RWPE2 (cell line): Measurements from ENCODE around the gene WDR86.

Source experiments
- ATAC-seq: fragments of 200-7000 bp; cut with Tn5 transposase; 3 replicates; pipeline ENCODE4 v1.9.1; 2021; ENCODE audit warnings: low read depth
- DNase-seq: peaks from one replicate; pipeline ENCODE4 v3.0.0-alpha.2; 2020; ENCODE audit warnings: low spot score
- H3K27ac ChIP-seq: fragments of 450-650 bp; 2 replicates; pipeline ENCODE4 v1.5.1; 2017; ENCODE audit warnings: mild to moderate bottlenecking; ENCODE audit not compliant: poor library complexity, severe bottlenecking
- H3K27me3 ChIP-seq: fragments of 250-450 bp; sonication (Bioruptor Pico); 2 replicates; pipeline ENCODE4 v1.5.1; 2021; ENCODE audit warnings: mild to moderate bottlenecking, moderate library complexity; ENCODE audit not compliant: insufficient read depth, poor library complexity, severe bottlenecking
- H3K36me3 ChIP-seq: fragments of 250-450 bp; sonication (Bioruptor Pico); 2 replicates; pipeline ENCODE4 v1.5.1; 2020; ENCODE audit warnings: low read depth, mild to moderate bottlenecking, moderate library complexity
- H3K4me1 ChIP-seq: fragments of 250-450 bp; sonication (Bioruptor Pico); 2 replicates; pipeline ENCODE4 v1.5.1; 2021; ENCODE audit warnings: mild to moderate bottlenecking, moderate library complexity; ENCODE audit not compliant: insufficient read depth, poor library complexity, severe bottlenecking
- H3K4me3 ChIP-seq: fragments of 250-450 bp; sonication (Bioruptor Pico); 2 replicates; pipeline ENCODE4 v1.5.1; 2021; ENCODE audit warnings: mild to moderate bottlenecking, moderate library complexity; ENCODE audit not compliant: severe bottlenecking
- H3K9me3 ChIP-seq: fragments of 250-450 bp; sonication (Bioruptor Pico); 2 replicates; pipeline ENCODE4 v1.5.1; 2021; ENCODE audit warnings: mild to moderate bottlenecking, moderate library complexity; ENCODE audit not compliant: severe bottlenecking
- CTCF ChIP-seq: fragments of 450-650 bp; IDR thresholded peaks from one replicate; pipeline ENCODE4 v1.5.1; 2017; ENCODE audit warnings: mild to moderate bottlenecking, moderate library complexity; ENCODE audit not compliant: poor library complexity, severe bottlenecking

The WDR86 gene

GRCh38 chr7:151361193-151361959 is 48.5 kb downstream of the WDR86 start:
- Histone ChIP-seq H3K4me3 (no peak overlapping the region), H3K27ac (no peak overlapping the region), H3K27me3 (no peaks in the 10 kb centered on the region), H3K9me3 (no peaks in the 10 kb centered on the region), H3K36me3 (peaks cover 50% of the 10 kb centered on the region), H3K4me1 (no peaks in the 10 kb centered on the region)
- ATAC-seq, result no peak
- DNase-seq, result no peak
- TF ChIP-seq CTCF, result no peak

GRCh38 chr7:151352512-151352911 is 57.3 kb downstream of the WDR86 start:
- DNase-seq (no peak), ATAC-seq (no peak)
- TF ChIP-seq CTCF, result no peak
- Histone ChIP-seq H3K27me3 (no peaks in the 10 kb centered on the region), H3K4me3 (no peak overlapping the region), H3K9me3 (no peaks in the 10 kb centered on the region), H3K27ac (no peak overlapping the region), H3K4me1 (no peaks in the 10 kb centered on the region), H3K36me3 (peaks cover 88% of the 10 kb centered on the region)

GRCh38 chr7:151351967-151352366 is 57.9 kb downstream of the WDR86 start:
- Histone ChIP-seq H3K9me3 (no peaks in the 10 kb centered on the region), H3K4me1 (no peaks in the 10 kb centered on the region), H3K27me3 (no peaks in the 10 kb centered on the region), H3K27ac (no peak overlapping the region), H3K4me3 (no peak overlapping the region), H3K36me3 (peaks cover 90% of the 10 kb centered on the region)
- DNase-seq (no peak), ATAC-seq (no peak)
- no peak for TF ChIP-seq CTCF

GRCh38 chr7:151351027-151351426 is 58.8 kb downstream of the WDR86 start:
- Histone ChIP-seq H3K27ac (no peak overlapping the region), H3K9me3 (no peaks in the 10 kb centered on the region), H3K4me3 (no peak overlapping the region), H3K27me3 (no peaks in the 10 kb centered on the region), H3K36me3 (peaks cover 86% of the 10 kb centered on the region), H3K4me1 (no peaks in the 10 kb centered on the region)
- TF ChIP-seq CTCF, result no peak
- no peak for DNase-seq
- no peak for ATAC-seq

GRCh38 chr7:151349507-151349853 is 60.4 kb downstream of the WDR86 start:
- DNase-seq (no peak), ATAC-seq (no peak)
- Histone ChIP-seq H3K4me1 (no peaks in the 10 kb centered on the region), H3K27me3 (no peaks in the 10 kb centered on the region), H3K9me3 (no peaks in the 10 kb centered on the region), H3K4me3 (no peak overlapping the region), H3K27ac (no peak overlapping the region), H3K36me3 (peaks cover 84% of the 10 kb centered on the region)
- TF ChIP-seq CTCF, result no peak
